Medulla oblongata (tissue), 1 donor: ENCODE measurements around the gene ASPA.
"Not testable (repeated sequence)": the region's sequence is repeated elsewhere in the genome, so short reads cannot be mapped to it uniquely, and the experiment has no call there.

Experiments
- DNase-seq: peaks from one replicate; pipeline ENCODE4 v3.0.0-alpha.2; 2015; ENCODE audit errors: extremely low spot score

ASPA gene

DNA sequence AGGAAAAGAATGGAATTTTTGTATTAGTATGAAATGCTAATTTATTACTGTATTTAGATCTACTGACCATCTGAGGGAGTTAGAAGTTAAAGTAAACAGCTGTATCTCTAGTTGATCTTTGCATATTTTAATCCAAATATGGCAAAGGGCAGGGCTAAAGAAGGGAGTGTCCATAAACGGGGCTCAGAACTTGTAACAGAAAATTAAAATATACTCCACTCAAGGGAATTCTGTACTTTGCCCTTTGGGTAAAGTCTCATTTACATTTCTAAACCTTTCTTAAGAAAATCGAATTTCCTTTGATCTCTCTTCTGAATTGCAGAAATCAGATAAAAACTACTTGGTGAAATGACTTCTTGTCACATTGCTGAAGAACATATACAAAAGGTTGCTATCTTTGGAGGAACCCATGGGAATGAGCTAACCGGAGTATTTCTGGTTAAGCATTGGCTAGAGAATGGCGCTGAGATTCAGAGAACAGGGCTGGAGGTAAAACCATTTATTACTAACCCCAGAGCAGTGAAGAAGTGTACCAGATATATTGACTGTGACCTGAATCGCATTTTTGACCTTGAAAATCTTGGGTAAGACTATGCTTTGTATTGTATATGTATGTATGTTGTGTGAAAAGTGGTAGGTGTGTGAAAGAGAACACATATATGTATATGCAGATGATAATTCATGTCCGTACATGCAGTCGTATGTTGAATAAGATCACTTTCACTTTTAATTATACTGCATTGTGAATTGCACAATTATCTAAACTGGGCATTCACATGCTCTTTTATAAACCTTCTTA is at the start of gene ASPA:
ASPA (plus strand) TSS at position 186 of the 799 bp plus-strand sequence; CDS start at position 349, 163 bp downstream.
- peak; percentile 43 for DNase-seq

DNA sequence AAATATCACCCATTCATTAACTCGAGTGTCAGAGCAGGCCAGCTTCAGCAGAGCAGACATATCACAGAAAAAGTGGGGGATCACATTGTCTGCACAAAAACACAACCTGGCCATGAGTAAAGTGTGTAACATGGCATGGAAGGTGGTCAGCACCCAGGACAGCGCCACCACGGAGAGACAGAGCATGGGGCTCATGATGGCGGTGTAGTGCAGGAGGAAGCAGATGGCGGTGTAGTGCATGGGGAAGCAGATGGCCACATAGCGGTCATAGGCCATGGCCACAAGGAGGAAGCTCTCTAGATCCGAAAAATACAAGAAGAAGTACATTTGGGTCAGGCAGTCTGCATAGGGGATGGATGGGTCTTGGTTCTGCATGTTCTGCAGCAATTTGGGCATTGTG is 42.6 kb upstream of the ASPA start:
- peak; percentile 24 for DNase-seq

DNA sequence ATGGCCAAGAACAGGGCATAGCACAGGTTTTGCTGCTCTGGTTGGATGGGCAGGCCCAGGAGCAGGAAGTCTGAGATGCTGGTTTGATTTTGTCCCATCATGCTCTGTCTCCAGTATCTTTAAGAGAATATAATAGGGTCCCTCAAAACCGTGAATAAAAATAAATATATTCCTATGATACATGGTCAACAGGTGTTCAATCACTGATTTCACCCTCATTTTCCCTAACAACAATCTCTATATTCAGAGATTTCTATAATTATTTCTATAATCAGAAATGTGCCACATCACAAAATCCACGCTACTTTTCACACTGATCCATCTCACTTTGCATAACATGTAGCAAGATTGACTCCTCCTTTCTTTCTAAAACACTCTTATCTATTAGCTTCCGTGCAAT is 42.1 kb upstream of the ASPA start, which contains the start of gene OR1E2:
OR1E2 (minus strand) TSS at position 101 of the 400 bp plus-strand sequence; CDS start at position 101, 0 bp downstream.
- no peak for DNase-seq

DNA sequence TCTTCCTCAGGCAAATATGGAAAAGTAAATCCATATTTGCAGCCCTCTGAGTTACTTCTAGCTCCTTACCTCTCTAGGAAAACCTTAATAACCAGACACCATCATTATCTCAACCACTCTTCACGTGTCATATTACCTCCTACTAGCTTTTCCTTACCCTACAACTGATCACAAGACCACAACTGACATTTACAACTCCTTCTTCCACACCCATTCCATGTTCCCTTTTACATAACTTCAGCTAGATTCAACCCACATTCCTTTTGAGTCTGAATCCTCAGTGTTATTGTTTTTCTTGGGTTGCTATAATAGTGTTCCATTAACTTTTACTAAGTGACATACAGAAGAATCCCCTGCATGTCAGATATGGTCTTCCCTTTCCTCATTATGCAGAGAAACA is 37.4 kb upstream of the ASPA start:
- DNase-seq, result no peak

DNA sequence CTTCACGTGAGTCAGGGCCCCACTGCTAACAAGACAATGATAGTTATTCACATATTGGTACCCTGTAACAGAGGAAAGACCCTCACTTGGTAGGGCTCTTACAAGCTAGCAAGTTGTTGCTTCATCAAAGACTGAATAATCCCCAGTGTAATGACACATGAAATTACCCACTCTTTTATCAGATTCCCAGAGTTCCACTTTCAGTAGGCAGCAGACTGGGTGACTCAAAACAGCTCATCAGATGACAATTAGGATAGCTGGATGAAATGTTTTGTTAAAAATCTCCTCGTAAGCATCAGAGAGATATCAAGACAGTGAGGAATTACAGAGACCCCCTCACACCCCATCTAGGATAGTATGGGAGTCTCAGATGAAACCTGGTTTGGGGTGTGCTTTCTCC is 35.3 kb upstream of the ASPA start:
- DNase-seq, result no peak

DNA sequence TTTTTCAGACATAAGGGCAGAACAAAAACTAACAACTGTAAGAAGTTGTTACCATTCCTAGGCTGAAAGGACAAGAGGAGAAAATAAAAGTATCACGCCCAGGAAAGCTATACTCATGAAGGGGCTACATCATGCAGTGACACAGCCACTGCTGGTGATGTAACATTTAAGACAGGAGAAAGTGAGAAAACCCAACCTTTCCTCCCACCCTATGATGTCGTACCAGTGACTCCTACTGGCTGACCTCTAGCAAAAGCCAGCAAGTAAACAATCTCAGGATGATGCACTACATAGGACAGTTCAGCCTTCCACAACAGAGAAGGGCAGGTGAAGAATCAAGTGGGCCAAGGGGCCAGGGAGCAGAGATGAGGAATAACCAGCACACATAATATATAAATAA is 28.2 kb upstream of the ASPA start:
- DNase-seq, result peak; percentile 41

DNA sequence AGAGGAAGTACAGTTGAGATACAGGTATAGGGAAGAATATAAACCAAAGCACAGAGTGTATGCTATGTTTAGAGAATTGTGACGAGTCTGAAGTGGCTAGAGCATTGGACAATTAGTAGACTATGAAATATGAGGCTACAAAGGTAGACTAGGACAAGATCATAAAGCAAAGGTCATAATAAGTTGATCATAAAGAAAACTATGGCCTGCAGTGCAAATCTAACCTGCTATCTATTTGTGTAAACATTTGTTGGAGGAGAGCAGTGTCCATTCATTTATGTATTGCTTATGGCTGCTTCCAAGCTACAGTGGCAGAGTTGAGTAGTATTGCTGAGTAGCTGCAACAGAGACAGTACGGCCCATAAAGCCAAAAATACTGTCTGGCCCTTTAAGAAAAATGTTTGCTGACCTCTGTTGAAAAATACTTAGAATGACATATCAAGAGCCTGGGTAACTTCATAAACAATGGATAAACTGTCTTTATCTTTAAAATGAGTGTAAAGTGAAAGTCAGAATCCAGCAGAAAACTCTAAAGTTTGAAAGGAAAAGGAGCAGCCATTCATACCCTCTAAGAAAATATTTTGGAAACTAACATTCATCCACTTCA is 27.6 kb upstream of the ASPA start:
- no peak for DNase-seq

DNA sequence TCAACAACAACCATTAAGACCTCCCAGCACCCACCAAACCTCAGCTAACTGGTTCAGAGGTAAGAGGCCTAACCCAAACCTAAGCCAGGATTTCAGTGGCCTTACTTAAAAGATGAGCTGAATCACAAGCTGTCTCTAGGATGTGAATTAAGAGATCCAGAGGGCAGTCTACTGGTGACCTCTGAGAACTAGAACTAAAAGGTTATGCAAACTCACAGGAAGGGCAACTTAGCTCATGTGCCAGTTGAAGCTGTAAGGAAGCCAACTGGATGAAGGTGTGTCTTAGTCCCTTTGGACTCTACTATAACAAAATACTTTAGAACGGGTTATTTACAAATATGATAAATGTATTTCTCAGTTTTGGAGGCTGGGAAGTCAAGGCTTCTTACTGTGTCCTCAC is 9.4 kb upstream of the ASPA start:
- DNase-seq, result not testable (repeated sequence)

DNA sequence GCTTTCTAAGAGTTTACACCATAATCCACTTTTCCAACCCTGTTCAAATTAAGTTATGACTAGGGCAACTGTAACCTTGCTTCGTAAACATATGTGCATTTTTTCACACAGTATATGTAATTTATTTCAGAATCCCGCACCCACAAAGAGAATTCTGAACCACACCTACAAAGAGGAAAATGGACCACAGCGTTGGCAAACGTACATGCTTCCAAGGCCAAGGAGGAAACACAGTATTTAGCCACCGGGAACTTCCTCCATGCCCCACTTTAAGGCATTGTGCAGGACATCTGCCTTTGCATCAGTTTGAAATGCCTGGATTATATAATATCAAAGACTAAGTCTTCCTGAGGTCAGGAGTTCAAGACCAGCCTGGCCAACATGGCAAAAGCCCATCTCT is 6.3 kb upstream of the ASPA start:
- DNase-seq, result no peak

DNA sequence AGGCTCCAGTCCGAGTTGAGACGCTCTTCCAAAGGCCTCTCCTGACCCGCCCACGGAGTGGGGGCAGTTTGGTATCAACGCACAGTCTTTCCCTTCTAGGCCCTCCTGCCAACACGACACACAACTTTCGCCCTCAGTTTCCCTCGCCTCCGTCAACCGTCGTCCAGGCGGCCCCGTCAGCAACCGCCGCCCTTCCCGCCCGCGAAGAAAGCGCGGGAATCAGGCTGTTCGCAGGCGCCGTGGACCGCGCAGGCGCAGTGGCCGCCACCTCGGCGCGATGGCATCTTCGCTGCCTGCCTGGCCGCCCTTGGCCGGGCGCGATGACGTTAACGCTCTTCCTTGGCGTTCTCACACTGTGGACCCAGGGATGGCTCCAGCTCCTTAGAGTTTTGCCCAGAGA is 4.2 kb upstream of the ASPA start, which contains the start of gene SPATA22:
SPATA22 (minus strand) TSS at position 221 of the 400 bp plus-strand sequence. CDS start 2,494 bp downstream, outside the sequence.
- no peak for DNase-seq

DNA sequence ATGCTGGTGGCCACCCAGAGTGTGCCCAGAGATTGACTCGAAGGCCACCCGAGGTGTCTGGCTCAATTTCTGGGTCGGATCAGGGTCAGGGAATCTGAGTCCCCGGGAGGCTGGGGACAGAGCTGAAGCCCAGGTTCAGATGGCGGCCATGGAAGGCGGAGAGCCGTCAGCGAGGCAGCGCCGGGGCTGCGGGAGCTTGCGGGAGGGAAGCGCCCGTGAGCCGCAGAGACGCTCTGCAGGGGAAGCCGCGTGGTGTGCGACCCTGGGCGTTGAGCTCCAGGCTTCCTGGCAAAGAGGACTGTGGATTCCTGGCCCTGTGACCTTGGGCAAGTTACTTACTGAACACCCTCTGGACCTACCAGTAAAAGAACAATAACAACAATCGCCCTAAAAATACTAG is 3.7 kb upstream of the ASPA start:
- no peak for DNase-seq

DNA sequence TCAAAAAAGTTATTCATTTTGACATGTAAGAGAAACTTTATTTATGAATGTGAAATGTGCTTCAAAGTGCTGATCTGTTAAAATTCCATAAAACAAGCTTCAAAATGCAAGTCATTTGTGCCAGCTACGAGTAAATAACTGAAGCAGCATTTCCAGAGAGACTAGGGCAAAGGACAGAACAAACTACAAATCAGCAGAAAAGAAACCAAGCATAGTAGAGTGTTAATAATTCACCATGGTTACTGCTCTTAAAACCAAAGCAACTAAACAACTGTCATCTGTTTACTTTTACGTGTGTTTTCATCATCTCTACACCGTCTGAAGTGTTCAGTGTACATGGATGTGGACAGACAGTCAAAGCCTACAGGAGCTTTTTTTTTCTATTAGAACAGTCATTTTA is 1.6 kb upstream of the ASPA start:
- DNase-seq, result no peak

DNA sequence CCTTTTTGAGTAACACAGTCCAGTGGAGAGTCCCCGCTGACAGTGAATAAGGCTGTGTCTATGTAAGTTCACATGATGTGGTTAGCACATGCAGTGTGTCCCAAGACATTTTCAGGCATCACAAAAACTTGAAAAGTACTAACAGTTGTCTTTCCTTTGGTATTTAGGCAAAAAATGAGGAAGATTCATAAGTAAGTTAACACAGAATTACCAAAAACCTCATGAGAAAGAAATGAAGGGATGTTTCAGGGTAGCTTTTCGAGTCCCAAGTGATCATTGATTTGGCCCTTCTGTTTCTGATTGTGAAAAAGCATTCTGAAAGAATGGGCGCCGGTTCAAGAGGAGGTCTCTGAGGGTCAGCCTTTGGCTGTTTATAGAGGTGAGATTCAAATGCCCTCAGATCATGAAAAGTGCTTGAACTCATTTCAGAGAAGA is 529 bp upstream of the ASPA start:
- DNase-seq, result peak; percentile 66

DNA sequence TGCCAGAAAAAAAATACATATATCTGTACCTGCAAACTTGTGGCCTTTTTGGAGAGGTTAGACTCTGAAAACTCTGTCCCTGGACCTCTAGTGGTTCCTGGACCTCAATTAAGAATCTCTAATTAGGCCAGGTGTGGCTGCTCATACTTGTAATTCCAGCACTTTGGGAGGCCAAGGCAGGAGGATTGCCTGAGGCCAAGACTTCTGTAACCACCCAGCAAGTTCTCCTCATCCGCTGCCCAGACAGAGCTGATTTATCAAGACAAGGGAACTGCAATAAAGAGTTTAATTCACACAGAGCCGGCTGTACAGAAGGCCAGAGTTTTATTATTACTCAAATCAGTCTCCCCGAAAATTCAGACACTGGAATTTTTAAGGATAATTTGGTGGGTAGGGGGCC is 4.2 kb downstream of the ASPA start:
- DNase-seq, result no peak

DNA sequence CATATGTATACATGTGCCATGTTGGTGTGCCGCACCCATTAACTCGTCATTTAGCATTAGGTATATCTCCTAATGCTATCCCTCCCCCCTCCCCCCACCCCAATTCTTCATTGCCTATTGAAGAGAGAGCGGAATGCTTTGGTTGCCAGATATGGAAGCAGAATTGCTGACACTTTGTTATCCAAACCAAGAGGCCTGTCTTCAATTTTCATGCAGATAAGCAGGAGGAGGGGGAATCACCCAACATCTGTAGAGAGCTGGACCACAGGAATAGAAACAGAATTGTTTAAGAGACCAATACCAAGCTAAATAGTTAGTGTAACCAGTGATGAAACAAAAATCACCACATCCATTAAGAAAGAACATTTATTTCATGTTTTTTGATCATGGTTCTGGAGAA is 7.1 kb downstream of the ASPA start:
- no peak for DNase-seq

DNA sequence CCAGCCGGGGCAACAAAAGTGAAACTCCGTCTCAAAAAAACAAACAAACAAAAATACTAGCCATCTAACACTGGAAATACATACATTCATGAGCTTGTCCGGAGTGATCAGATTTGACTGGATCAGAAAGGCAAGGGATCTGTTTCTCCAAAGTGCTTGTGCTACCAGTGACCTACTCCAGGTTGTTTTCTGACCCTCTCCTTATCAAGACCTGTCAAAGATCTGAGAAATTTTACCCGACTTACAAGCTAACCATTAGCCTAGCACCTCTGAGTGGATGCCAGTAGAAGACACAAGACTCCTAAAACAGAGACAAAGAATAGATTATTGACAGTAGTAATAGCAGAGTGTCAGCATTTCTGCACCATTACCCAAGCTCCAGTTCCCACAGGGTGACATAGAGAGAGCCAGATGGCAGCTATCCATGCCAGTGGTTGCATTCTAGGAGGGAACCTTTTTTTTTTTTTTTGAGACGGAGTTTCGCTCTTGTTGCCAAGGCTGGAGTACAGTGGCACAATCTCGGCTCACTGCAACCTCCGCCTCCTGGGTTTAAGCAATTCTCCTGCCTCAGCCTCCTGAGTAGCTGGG is 9.8 kb downstream of the ASPA start:
- no peak for DNase-seq

DNA sequence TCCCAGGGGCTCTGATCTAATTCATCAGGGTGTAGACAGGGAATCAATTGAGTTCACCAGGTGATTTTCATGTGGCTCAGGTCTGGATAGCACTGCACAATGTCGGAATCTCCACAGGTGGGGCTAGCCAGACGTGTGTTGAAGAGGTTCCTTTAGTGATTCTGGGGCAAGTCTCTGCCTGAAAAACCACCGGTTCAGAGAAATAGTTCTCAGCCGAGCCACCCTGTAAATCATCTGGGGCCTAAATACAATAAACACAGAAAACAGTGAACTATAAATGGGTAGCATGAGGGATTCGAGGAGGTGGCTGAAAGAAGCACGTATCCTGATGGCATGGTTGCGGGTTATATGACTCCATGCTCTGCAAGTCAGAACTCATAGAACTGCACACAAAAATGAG is 21.3 kb downstream of the ASPA start:
- no peak for DNase-seq

DNA sequence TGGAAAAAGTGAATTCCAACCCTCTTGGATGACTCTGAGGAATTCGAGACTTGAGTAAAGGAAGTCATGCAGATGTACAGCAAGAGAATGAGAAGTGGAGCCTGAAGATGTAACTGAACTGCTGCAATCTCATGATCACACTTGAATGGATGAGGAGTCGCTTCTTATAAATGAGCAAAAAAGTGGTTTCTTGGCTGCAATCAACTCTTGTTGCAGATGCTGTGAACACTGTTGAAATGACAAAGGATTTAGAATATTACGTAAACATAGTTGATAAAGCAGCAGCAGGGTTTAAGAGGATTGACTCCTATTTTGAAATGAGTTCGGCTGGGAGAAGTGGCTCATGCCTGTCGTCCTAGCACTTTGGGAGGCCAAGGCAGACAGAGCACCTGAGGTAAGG is 25.5 kb downstream of the ASPA start:
- no peak for DNase-seq

DNA sequence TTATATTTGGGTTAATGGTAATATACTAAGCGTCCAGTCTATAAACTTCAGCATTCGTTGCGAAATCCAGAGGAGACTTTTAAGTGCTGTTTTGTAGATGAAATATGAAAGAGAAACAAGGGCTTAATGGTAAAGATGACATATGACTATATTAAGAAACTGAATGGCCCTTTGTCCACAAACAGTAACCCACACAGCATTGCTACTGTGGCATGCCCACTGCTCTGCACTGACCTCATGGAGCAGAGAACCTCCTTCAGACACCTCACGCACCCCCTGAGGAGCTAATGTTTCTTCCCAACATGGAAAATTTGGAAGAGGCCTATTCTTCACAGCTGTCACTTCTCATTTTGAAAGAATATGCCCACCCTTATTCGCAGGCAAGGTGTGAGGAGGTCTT is 26.7 kb downstream of the ASPA start:
- peak; percentile 81 for DNase-seq

DNA sequence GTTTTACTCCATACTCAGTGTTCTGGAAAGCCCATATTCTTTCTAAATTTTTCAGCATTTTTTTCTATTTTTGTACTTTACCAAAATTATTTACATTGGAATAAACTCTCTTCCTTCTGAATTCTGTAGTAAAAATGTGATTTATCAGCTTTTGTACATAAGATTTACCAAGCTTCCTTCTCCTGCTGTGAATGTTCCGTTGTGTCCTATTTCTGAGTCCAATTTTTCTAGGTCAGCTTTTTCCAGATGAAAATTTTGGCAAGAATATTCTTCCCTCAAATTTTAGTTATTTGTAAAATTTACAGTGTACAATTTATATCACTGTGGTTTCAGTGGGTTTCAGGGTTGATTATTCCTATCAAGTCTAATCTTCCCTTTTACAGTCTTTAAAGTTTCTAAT is 27.5 kb downstream of the ASPA start:
- no peak for DNase-seq

DNA sequence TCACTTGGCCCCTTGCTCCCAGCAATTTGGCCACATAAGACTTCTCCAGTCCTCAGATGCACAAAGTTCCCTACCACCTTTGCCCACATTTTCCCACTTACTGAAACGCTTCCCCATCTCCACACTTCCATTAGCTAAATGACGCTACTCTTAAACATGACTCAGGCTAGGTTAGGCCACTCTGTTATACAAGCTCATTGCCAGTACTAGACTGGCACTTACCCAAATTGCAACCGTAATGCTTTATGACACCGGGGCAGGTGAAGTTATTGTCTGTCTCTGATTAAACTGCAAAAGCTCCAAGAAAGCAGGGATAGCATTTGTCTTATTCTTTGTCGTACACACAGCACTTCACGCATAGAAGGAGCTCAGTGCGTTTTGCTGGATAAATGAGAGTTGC is 29.2 kb downstream of the ASPA start:
- DNase-seq, result no peak

DNA sequence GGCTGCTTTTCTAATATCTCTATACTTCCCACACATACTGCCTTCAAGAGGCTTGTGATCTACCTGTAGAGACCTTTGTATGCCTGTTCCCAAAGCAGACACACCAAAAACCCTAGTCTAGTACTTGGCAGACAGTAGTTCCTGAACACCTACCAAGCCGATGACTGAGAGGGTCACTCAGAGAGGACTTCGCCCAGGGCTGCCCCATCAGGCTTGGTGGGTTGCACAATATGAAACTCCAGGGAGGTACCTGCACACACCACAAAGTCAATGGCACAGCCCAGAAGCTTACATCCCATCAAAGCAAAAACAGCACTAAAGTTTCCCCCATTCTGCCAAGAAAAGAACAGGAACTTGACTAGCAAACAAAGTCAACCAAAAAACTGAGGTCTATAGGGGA is 30.3 kb downstream of the ASPA start:
- no peak for DNase-seq

DNA sequence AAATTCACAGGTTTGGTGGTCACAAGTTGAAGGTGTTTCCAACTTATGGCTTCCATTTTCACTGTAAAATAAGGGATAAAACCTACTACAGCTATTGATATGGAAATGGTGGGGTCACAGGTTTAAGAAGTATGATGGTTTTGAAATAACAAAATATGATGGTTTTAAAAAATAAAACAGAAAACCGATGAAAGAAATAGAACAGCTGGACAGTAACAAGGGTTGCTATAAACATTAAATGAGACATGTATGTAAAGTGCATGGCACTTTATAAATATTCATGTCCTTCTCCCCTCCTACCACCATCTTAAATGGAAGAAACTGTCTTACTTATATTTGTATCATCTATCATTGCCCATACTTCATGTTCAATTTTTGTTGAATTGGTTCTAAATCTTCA is 31.3 kb downstream of the ASPA start:
- no peak for DNase-seq
